Renal cortical epithelial cell (primary cell): ENCODE results near the gene U2AF1. TPM values are rescaled to one million over a fixed set of nuclear protein-coding genes. Genes with fewer than 3 reads are reported as not detected.
"Not testable (repeated sequence)": the region's sequence is repeated elsewhere in the genome, so short reads cannot be mapped to it uniquely, and the experiment has no call there.

Source experiments
- DNase-seq: peaks from one replicate; pipeline ENCODE4 v3.0.0-alpha.2; 2011; ENCODE audit warnings: low read depth
- total RNA-seq: library from RNA; depleted of rRNA; stranded (reverse); fragments of >200 nt; gene quantifications from 2 replicates; pipeline ENCODE4 v1.2.3, GENCODE V29; 2014

The U2AF1 gene, protein sequence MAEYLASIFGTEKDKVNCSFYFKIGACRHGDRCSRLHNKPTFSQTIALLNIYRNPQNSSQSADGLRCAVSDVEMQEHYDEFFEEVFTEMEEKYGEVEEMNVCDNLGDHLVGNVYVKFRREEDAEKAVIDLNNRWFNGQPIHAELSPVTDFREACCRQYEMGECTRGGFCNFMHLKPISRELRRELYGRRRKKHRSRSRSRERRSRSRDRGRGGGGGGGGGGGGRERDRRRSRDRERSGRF
- total RNA-seq = 11.1 and 34.3 TPM in 2 replicates

- DNase-seq = not testable (repeated sequence)
These were observed at the start of gene U2AF1 for GRCh38 chr21:43106965-43107793. U2AF1 (minus strand) TSS chr21:43107570; CDS start chr21:43107494, 76 bp downstream.

GRCh38 chr21:43153601-43154000, 46.2 kb upstream of the U2AF1 start:
- DNase-seq = not testable (repeated sequence)

GRCh38 chr21:43149344-43149743, 42.0 kb upstream of the U2AF1 start:
- DNase-seq = not testable (repeated sequence)

GRCh38 chr21:43147999-43148398, 40.6 kb upstream of the U2AF1 start:
- not testable (repeated sequence) for DNase-seq

DNA sequence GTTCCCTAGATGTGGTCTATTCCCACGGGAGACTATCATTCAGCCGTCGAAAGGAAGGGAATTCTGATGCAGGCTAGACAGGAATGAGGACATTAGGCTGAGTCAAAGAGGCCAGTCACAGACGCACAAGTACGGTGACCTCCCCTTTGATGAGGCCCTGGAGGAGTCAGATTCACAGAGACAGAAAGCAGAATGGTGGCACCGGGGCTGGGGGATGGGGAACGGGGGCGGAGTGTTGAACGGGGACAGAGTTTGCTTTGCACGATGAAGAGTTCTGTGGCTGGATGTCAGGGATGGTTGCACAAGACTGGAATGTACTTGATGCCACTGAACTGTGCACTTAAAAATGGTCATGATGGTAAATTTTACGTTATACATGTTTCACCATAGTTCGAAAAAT, 39.3 kb upstream of the U2AF1 start:
- not testable (repeated sequence) for DNase-seq

DNA sequence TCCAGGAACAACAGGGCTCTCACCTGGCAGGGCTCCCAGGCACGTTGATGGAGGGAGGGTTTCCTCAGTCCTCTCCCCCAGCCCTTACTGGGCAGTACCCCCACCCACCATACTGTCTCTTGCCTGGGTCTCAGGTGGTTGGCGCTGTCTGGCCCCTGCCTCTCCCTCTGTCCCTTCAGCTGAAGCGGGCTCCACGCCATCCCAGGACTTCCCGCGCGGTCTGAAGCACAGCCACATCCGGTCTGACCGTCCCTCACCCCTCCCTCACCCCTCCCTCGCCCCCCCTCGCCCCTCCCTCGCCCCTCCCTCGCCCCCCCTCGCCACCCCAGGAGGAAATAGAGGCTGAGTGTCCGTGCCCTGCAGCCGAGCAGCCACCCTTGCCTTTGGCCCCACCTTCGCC, 34.0 kb upstream of the U2AF1 start:
- not testable (repeated sequence) for DNase-seq

GRCh38 chr21:43138944-43139343, 31.6 kb upstream of the U2AF1 start:
- DNase-seq = not testable (repeated sequence)

GRCh38 chr21:43134520-43134919, 27.1 kb upstream of the U2AF1 start:
- not testable (repeated sequence) for DNase-seq

GRCh38 chr21:43130094-43130493, 22.7 kb upstream of the U2AF1 start:
- DNase-seq = not testable (repeated sequence)

DNA sequence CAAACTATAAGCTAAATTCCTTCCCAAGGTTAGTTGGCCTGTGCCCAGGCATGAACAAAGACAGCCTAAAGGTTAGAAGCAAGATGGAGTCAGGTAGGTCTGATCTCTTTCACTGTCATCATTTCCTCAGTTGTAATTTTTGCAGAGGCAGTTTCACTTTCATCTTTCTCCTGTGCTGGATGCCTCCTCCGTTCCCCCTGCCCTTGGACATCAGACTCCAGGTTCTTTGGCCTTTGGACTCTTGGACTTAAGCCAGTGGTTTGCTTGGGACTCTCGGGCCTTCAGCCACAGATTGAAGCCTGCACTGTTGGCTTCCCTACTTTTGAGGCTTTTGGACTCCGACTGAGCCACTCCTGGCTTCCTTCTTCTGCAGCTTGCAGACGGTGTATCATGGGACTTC, 8.6 kb upstream of the U2AF1 start:
- not testable (repeated sequence) for DNase-seq

GRCh38 chr21:43114483-43114882, 7.1 kb upstream of the U2AF1 start:
- DNase-seq = not testable (repeated sequence)

- not testable (repeated sequence) for DNase-seq
These were observed 1.6 kb upstream of the U2AF1 start for GRCh38 chr21:43109006-43109405.

DNA sequence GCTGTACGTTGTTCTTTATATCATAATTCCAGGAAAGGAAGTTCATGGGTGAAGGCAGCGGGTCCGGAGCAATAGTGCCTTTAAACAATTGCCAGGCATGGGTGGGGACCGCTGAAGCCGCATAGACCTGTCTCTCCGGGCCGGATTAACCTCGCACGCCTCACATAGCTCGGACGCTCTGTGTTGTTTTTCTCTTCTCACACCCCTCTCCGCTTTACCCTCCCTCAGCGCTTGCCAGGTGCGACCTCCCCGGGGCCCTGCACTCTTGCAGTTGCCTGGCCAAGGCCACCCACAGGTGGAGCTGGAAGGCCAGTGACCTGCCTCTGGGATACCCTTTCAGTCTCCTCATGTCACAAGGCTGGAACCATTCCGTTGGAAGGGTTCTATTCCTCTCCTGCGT, 807 bp upstream of the U2AF1 start:
- not testable (repeated sequence) for DNase-seq

GRCh38 chr21:43107794-43108137, 396 bp upstream of the U2AF1 start:
- DNase-seq = not testable (repeated sequence)

GRCh38 chr21:43104642-43105041, 2.7 kb downstream of the U2AF1 start:
- DNase-seq = not testable (repeated sequence)

GRCh38 chr21:43102281-43102680, 5.1 kb downstream of the U2AF1 start:
- not testable (repeated sequence) for DNase-seq

- DNase-seq = not testable (repeated sequence)
These were observed 5.7 kb downstream of the U2AF1 start for GRCh38 chr21:43101676-43102075.

- not testable (repeated sequence) for DNase-seq
These were observed 6.4 kb downstream of the U2AF1 start for GRCh38 chr21:43101000-43101399.

GRCh38 chr21:43091979-43092614, 15.3 kb downstream of the U2AF1 start:
- not testable (repeated sequence) for DNase-seq

GRCh38 chr21:43090947-43091346, 16.4 kb downstream of the U2AF1 start:
- not testable (repeated sequence) for DNase-seq

GRCh38 chr21:43089463-43089862, 17.9 kb downstream of the U2AF1 start:
- DNase-seq = not testable (repeated sequence)

DNA sequence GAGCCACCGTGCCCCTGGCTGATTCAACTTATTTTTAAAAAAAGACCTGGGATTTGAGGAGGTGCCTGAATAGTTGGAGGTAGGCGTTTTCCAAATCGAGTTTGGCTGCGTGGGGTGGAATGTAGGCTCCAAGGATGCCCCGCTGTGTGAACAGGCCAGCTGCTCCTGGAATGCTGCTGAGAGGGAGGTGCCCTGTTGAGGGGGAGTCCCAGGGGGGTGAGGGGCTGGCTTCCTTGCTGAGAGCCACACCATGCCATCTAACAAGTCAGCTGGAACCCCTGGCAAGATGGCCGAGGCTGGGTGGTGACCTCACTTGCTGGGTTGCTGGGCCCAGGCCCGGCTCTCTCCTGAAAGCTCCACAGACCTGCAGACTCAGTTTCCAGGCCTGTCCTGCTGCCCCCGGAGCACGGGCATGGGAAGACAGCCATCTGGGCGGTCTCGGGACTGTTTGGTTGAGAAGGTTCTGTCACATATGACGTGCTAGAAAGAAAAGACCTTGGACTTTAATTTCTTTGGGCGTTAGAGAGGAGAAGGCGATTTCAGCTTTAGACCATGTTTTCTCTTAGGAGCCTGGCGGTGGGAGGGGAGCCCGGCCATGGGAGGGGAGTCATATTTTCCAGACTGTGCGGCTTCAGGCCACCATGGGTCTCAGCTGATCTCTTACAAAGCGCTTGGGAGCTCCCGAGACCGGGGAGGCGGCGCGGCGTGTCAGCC, 24.6 kb downstream of the U2AF1 start:
- not testable (repeated sequence) for DNase-seq
